H1 (cell line): ENCODE results near the gene HECTD1.

Experiments
- BRCA1 ChIP-seq: IDR thresholded peaks from 2 replicates; pipeline ENCODE4 v1.6.1; 2012; ENCODE audit warnings: low read depth, low read length, improper control_type of control experiment
- CTCF ChIP-seq, 3 experiments: IDR thresholded peaks; 1 replicate in 2 of 3; 2 replicates in 1 of 3; pipeline versions ENCODE4 v1.5.1 to v1.6.1; 2011; ENCODE audit warnings: low read length in 3 of 3, mild to moderate bottlenecking in 3 of 3, inconsistent platforms in 2 of 3, low read depth in 1 of 3, moderate library complexity in 1 of 3; ENCODE audit not compliant: insufficient read depth in 1 of 3; ENCODE audit errors: control extremely low read depth in 1 of 3
- EP300 ChIP-seq, 2 experiments: IDR thresholded peaks; 1 replicate in 1 of 2; 2 replicates in 1 of 2; pipeline ENCODE4 v1.6.1; 2011 to 2012; ENCODE audit warnings: low read depth in 2 of 2, low read length in 2 of 2, mild to moderate bottlenecking in 2 of 2, borderline replicate concordance in 1 of 2, inconsistent platforms in 1 of 2, moderate library complexity in 1 of 2
- EZH2 ChIP-seq: fragments of 200-600 bp; sonication (generic); IDR thresholded peaks from 2 replicates; pipeline ENCODE4 v1.7.1; 2012; ENCODE audit warnings: low read depth, mild to moderate bottlenecking, moderate library complexity, low read length, inconsistent platforms; ENCODE audit not compliant: severe bottlenecking
- JUND ChIP-seq: IDR thresholded peaks from 2 replicates; pipeline ENCODE4 v1.6.1; 2011; ENCODE audit warnings: mild to moderate bottlenecking, improper control_type of control experiment, low read length
- PHF8 ChIP-seq: fragments of 200-600 bp; sonication (generic); conservative IDR thresholded peaks from 2 replicates; pipeline ENCODE4 v1.7.1; 2012; ENCODE audit warnings: low read depth, mild to moderate bottlenecking, inconsistent platforms, low read length, moderate library complexity
- POLR2A ChIP-seq, 2 experiments: IDR thresholded peaks; 1 replicate in 1 of 2; 2 replicates in 1 of 2; pipeline ENCODE4 v1.6.1; 2011; ENCODE audit warnings: low read depth in 2 of 2, low read length in 2 of 2, mild to moderate bottlenecking in 2 of 2; ENCODE audit errors: control extremely low read depth in 1 of 2
- RNF2 ChIP-seq: fragments of 200-900, 300-1000 bp; sonication (generic); IDR thresholded peaks from 2 replicates; pipeline ENCODE4 v1.7.1; 2016; ENCODE audit warnings: borderline replicate concordance, low read depth, mild to moderate bottlenecking, antibody characterized with exemption, low read length; ENCODE audit not compliant: poor library complexity, severe bottlenecking; ENCODE audit errors: missing control alignments
- SAP30 ChIP-seq: fragments of 300-600 bp; sonication (generic); IDR thresholded peaks from 2 replicates; pipeline ENCODE4 v1.7.1; 2012; ENCODE audit warnings: low read length, moderate library complexity, mild to moderate bottlenecking, inconsistent platforms; ENCODE audit not compliant: insufficient read depth, insufficient replicate concordance
- TAF1 ChIP-seq: IDR thresholded peaks from 2 replicates; pipeline ENCODE4 v1.6.1; 2011; ENCODE audit warnings: mild to moderate bottlenecking, low read depth, low read length
- USF2 ChIP-seq: IDR thresholded peaks from 2 replicates; pipeline ENCODE4 v1.6.1; 2011; ENCODE audit warnings: low read length, improper control_type of control experiment

GRCh38 chr14:31051511-31051910 is 156.1 kb downstream of the HECTD1 start:
- TF ChIP-seq CTCF (IDR thresholded peaks at IDR 0.05; ENCODE audit: control extremely low read depth in 1 of 3, insufficient read depth in 1 of 3, low read depth in 1 of 3, low read length in 3 of 3) (no peak), BRCA1 (no peak), POLR2A (IDR thresholded peaks at IDR 0.05; ENCODE audit: control extremely low read depth in 1 of 2, low read depth in 2 of 2, low read length in 2 of 2) (no peak), SAP30 (no peak), TAF1 (no peak), JUND (no peak), RNF2 (no peak), USF2 (no peak), EZH2 (no peak), EP300 (IDR thresholded peaks at IDR 0.05; ENCODE audit: borderline replicate concordance in 1 of 2, low read depth in 2 of 2, low read length in 2 of 2) (no peak), PHF8 (no peak)
